CD8-positive, alpha-beta memory T cell (primary cell): ENCODE results near the gene ZKSCAN1. TPM values are rescaled to one million over a fixed set of nuclear protein-coding genes. Genes with fewer than 3 reads are reported as not detected.
"Not testable (repeated sequence)": the region's sequence is repeated elsewhere in the genome, so short reads cannot be mapped to it uniquely, and the experiment has no call there.

ENCODE experiments used
- CTCF ChIA-PET: fragments of 350-600 bp; sonication (Branson Sonifier 250); formaldehyde crosslinking; loops from one replicate; lab custom pipeline; 2021; ENCODE audit warnings: antibody characterized with exemption; lab: Charles Lee
- POLR2A ChIA-PET: fragments of 350-600 bp; sonication (Branson Sonifier 250); formaldehyde crosslinking; loops from one replicate; lab custom pipeline; 2021; ENCODE audit warnings: antibody characterized with exemption; lab: Charles Lee
- DNase-seq, 5 donors: peaks; one replicate each; pipeline versions ENCODE4 v3.0.0 to v3.0.0-alpha.2; 2020 to 2022; ENCODE audit warnings: mixed read lengths in 1 of 5
- H3K27ac ChIP-seq: one replicate; pipeline ENCODE4 v1.7.0; 2013; ENCODE audit warnings: low read depth, mild to moderate bottlenecking, low read length, moderate library complexity
- H3K27me3 ChIP-seq: 2 replicates; pipeline ENCODE4 v1.7.0; 2013; ENCODE audit warnings: low read length, mild to moderate bottlenecking; ENCODE audit not compliant: insufficient read depth, poor library complexity, severe bottlenecking
- H3K36me3 ChIP-seq: 2 replicates; pipeline ENCODE4 v1.7.0; 2013; ENCODE audit warnings: mild to moderate bottlenecking, low read length, moderate library complexity; ENCODE audit not compliant: insufficient read depth
- H3K4me1 ChIP-seq: 2 replicates; pipeline ENCODE4 v1.7.0; 2013; ENCODE audit warnings: mild to moderate bottlenecking, low read length, moderate library complexity; ENCODE audit not compliant: insufficient read depth
- H3K4me3 ChIP-seq: 2 replicates; pipeline ENCODE4 v1.7.0; 2013; ENCODE audit warnings: mild to moderate bottlenecking, low read length
- H3K9me3 ChIP-seq: 2 replicates; pipeline ENCODE4 v1.7.0; 2013; ENCODE audit warnings: mild to moderate bottlenecking, low read length
- H3K27ac Mint-ChIP-seq, 8 donors: one replicate each; pipeline ENCODE4 v1.8.0; 2020 to 2021; ENCODE audit warnings: mixed read lengths in 8 of 8, mild to moderate bottlenecking in 6 of 8, inconsistent platforms in 3 of 8, moderate library complexity in 3 of 8
- H3K27me3 Mint-ChIP-seq, 2 donors: one replicate each; pipeline ENCODE4 v1.8.0; 2020 to 2021; ENCODE audit warnings: mixed read lengths in 2 of 2, mild to moderate bottlenecking in 1 of 2, moderate library complexity in 1 of 2
- H3K36me3 Mint-ChIP-seq, 3 donors: one replicate each; pipeline ENCODE4 v1.8.0; 2020 to 2021; ENCODE audit warnings: mixed read lengths in 3 of 3, inconsistent platforms in 1 of 3, mild to moderate bottlenecking in 1 of 3
- H3K4me1 Mint-ChIP-seq, 3 donors: one replicate each; pipeline ENCODE4 v1.8.0; 2020 to 2021; ENCODE audit warnings: mixed read lengths in 3 of 3, inconsistent platforms in 1 of 3, mild to moderate bottlenecking in 1 of 3
- H3K4me3 Mint-ChIP-seq, 7 donors: one replicate each; pipeline ENCODE4 v1.8.0; 2020 to 2021; ENCODE audit warnings: mixed read lengths in 7 of 7, mild to moderate bottlenecking in 6 of 7, moderate library complexity in 4 of 7, inconsistent platforms in 2 of 7
- H3K9me3 Mint-ChIP-seq, 5 donors: one replicate each; pipeline ENCODE4 v1.8.0; 2020 to 2022; ENCODE audit warnings: mixed read lengths in 5 of 5, mild to moderate bottlenecking in 3 of 5, moderate library complexity in 2 of 5, inconsistent platforms in 1 of 5
- polyA plus RNA-seq: library from polyadenylated mRNA; unstranded; fragments of 300-500 nt; fragmentation: Illumina TruSeq; gene quantifications from one replicate; pipeline ENCODE4 v1.2.3, GENCODE V29; 2021
- total RNA-seq, 2 experiments: library from RNA; stranded (reverse); gene quantifications; one replicate each; pipeline ENCODE4 v1.2.3, GENCODE V29; 2021

ZKSCAN1 gene
- 10 to 100 TPM; 48.4 to 53.4 TPM for total RNA-seq
- polyA plus RNA-seq, result 57.9 TPM

DNA sequence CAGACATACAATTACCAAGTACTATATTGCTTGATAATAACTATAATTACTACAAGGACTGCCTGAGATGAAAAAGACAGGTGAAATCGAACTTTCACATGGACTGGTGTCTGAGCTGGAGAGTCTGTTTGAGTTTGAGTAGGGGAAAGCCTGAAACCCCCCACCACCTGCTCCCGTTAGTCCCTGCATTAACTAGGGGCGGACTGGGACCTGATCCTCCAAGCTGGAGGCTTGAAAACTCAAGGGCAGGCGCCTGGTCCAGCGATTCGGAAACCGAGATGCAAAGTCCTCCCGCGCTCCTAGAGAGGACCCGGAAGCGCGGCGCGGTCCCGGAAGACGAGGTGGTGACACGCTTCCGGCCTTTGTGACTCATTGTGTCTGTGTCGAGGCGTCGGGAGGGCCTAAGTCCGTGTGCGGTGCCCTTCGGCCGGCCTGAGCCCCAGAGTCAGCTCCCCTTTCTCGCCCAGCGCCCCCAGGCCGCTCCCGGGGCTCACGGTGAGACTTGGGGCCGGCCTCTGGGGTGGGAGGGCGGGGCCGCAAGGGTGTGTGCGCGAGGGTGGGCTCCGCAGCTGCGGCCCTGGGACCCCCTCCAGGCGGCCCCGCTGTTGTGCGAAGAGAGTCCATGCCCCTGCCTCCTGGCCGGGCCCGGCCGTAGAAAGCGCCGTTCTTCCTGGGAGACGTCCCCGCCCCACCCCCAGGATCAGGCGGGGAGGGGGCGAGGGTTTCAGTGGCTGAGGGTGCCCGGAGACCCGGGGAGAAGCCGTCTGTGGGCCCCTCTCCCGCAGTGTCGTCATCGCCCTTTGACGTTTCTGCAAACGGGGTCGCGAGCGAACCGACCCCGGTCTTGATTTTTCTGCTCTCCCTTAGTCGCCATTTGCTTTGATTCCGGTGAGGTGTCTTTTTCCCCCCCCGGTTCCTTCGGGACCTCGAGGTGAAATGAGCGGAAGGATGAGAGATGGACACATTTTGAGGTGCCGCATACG is at the start of gene ZKSCAN1:
Gene ZKSCAN1, plus strand, starts transcription at position 365 of the 983 bp plus-strand sequence. CDS start 7,911 bp downstream, outside the sequence.
- H3K4me3 Mint-ChIP-seq, result peak within 1 kb of the TSS; percentile 94 to 98 (median 96)
- H3K9me3 Mint-ChIP-seq, result no peaks in the 10 kb centered on the region
- H3K36me3 ChIP-seq, result no peaks in the 10 kb centered on the region
- H3K36me3 Mint-ChIP-seq, result peaks cover 0 to 28% (median 0%) of the 10 kb centered on the region in 3 donors
- POLR2A ChIA-PET, result interaction anchor here (0.5 to 2.2 kb wide), 6 partner anchors 15 to 259 kb away, joined by 3 to 9 read pairs (median 5); partner anchors contain the start of genes AP4M1, MCM7 and TRIM4
- no peaks in the 10 kb centered on the region for H3K27me3 ChIP-seq
- peak within 1 kb of the TSS; percentile 81 for H3K4me3 ChIP-seq
- peaks cover 28 to 54% (median 53%) of the 10 kb centered on the region in 3 donors for H3K4me1 Mint-ChIP-seq
- peaks cover 19% of the 10 kb centered on the region for H3K4me1 ChIP-seq
- peak within 1 kb of the TSS; percentile 93 to 99 (median 98) for H3K27ac Mint-ChIP-seq
- peak within 1 kb of the TSS; percentile 88 for H3K27ac ChIP-seq
- CTCF ChIA-PET, result interaction anchor here (0.8 to 2.0 kb wide), 5 partner anchors 11 to 116 kb away, joined by 3 to 8 read pairs (median 3); partner anchors contain the start of gene TRIM4
- no peaks in the 10 kb centered on the region for H3K9me3 ChIP-seq
- peak; percentile 78 to 90 (median 81) for DNase-seq
- H3K27me3 Mint-ChIP-seq, result peaks cover 0 to 4% of the 10 kb centered on the region in 2 donors

DNA sequence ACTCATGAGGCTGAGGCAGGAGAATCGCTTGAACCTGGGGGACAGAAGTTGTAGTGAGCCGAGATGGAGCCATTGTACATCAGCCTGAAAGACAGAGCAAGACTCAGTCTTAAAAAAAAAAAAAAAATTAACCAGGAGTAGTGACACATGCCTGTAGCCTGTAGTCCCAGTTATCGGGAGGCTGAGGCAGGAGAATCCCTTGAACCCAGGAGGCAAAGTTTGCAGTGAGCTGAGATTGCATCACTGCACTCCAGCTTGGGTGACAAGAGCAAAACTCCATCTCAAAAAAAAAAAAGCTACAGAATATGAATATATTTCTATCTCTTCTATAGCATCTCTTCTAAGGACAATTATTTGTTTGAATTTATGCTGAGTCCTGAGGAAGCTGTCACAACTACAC is 46.1 kb upstream of the ZKSCAN1 start:
- Mint-ChIP-seq H3K36me3 (no peaks in the 10 kb centered on the region), H3K4me1 (no peaks in the 10 kb centered on the region)
- POLR2A ChIA-PET, result interaction anchor here (0.7 kb wide), 1 partner anchor 395 kb away, joined by 3 read pairs; no protein-coding TSS in a partner anchor

DNA sequence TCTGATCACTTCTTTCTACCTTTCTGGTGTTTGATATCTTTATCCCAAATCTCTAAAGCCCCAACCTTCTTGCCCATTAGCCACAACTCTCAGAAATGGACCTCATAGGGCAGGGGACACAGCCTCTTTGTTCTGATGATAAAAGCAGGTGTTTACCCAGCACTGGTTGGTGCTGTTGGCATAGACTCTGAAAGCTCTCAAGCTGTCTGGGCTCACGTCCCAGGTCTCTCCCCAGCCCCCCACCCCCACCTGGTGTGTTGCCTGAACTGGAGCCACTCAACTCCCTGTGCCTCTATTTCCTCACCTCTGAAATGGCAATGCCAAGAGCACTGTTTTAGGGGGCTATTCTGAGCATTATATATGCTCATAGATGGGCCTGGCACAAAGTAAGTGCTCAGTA is 45.6 kb upstream of the ZKSCAN1 start:
- H3K27ac Mint-ChIP-seq, H3K36me3 Mint-ChIP-seq, H3K9me3 ChIP-seq, H3K27me3 ChIP-seq, H3K4me3 ChIP-seq, H3K4me1 ChIP-seq, DNase-seq, H3K9me3 Mint-ChIP-seq, H3K36me3 ChIP-seq, H3K4me1 Mint-ChIP-seq, H3K27ac ChIP-seq, H3K4me3 Mint-ChIP-seq: not testable (repeated sequence)
- ChIA-PET CTCF (interaction anchor here (1.2 kb wide), 1 partner anchor 56 kb away, joined by 4 read pairs; no protein-coding TSS in a partner anchor), POLR2A (interaction anchor here (0.7 kb wide), 1 partner anchor 395 kb away, joined by 3 read pairs; no protein-coding TSS in a partner anchor)
- peaks cover 18 to 47% of the 10 kb centered on the region in 2 donors for H3K27me3 Mint-ChIP-seq

More for the DNA sequence above, 46.1 kb upstream of the ZKSCAN1 start:
- Mint-ChIP-seq H3K27me3 (peaks cover 20 to 49% of the 10 kb centered on the region in 2 donors), H3K27ac (no peak overlapping the region), H3K9me3 (peaks cover 0 to 2% (median 0%) of the 10 kb centered on the region in 5 donors), H3K4me3 (no peak overlapping the region)
- no peak overlapping the region for H3K27ac ChIP-seq
- CTCF ChIA-PET, result interaction anchor here (1.2 kb wide), 1 partner anchor 56 kb away, joined by 4 read pairs; no protein-coding TSS in a partner anchor
- no peaks in the 10 kb centered on the region for H3K36me3 ChIP-seq
- DNase-seq, result no peak
- H3K4me1 ChIP-seq, result no peaks in the 10 kb centered on the region
- no peak overlapping the region for H3K4me3 ChIP-seq
- H3K9me3 ChIP-seq, result no peaks in the 10 kb centered on the region
- H3K27me3 ChIP-seq, result no peaks in the 10 kb centered on the region

DNA sequence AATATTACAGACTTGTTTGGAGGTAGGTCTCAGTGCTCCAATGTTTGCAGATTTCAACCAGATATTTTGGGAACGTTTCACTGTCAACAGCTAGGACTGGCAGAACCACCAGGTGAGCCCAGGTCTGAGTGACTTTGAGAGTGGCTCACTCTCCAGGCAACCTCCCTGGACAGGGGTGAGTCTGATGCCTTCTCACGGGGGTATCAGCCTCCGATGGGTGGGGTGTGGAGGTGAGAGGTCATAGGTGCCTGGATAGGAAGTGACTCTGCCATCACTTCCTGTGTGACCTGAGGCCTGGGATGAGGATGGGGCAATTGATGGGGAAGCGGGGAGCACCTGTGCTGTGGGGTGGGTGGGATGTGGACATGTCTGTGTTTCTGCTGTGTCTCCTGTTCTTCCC is 44.2 kb upstream of the ZKSCAN1 start:
- H3K36me3 ChIP-seq, result no peaks in the 10 kb centered on the region
- no peak overlapping the region for H3K27ac ChIP-seq
- no peaks in the 10 kb centered on the region for H3K4me1 ChIP-seq
- ChIA-PET POLR2A (no interaction called here), CTCF (interaction anchor here (0.6 kb wide), 1 partner anchor 18 kb away, joined by 3 read pairs; no protein-coding TSS in a partner anchor)
- Mint-ChIP-seq H3K9me3 (peaks cover 0 to 2% (median 0%) of the 10 kb centered on the region in 5 donors), H3K36me3 (no peaks in the 10 kb centered on the region), H3K4me1 (no peaks in the 10 kb centered on the region), H3K4me3 (no peak overlapping the region), H3K27ac (no peak overlapping the region), H3K27me3 (peaks cover 23 to 50% of the 10 kb centered on the region in 2 donors)
- H3K4me3 ChIP-seq, result no peak overlapping the region
- no peak for DNase-seq
- H3K9me3 ChIP-seq, result no peaks in the 10 kb centered on the region
- no peaks in the 10 kb centered on the region for H3K27me3 ChIP-seq

DNA sequence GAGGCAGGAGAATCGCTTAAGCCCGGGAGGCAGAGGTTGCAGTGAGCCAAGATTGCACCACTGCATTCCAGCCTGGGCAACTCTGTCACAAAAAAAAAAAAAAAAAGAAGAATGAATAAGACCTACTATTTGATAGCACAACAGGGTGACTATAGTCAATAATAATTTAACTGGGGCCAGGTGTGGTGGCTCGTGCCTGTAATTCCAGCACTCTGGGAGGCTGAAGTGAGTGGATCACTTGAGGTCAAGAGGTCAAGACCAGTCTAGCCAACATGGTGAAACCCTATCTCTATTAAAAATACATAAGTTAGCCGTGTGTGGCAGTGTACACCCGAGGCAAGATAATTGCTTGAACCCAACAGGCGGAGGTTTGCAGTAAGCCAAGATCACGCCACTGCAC is 41.6 kb upstream of the ZKSCAN1 start:
- H3K36me3 Mint-ChIP-seq, H3K27ac ChIP-seq, H3K4me1 Mint-ChIP-seq, H3K4me1 ChIP-seq, H3K4me3 Mint-ChIP-seq, CTCF ChIA-PET, H3K36me3 ChIP-seq, H3K27me3 ChIP-seq, H3K9me3 Mint-ChIP-seq, DNase-seq, H3K9me3 ChIP-seq, H3K4me3 ChIP-seq, H3K27ac Mint-ChIP-seq, POLR2A ChIA-PET: not testable (repeated sequence)
- peaks cover 15 to 46% of the 10 kb centered on the region in 2 donors for H3K27me3 Mint-ChIP-seq

DNA sequence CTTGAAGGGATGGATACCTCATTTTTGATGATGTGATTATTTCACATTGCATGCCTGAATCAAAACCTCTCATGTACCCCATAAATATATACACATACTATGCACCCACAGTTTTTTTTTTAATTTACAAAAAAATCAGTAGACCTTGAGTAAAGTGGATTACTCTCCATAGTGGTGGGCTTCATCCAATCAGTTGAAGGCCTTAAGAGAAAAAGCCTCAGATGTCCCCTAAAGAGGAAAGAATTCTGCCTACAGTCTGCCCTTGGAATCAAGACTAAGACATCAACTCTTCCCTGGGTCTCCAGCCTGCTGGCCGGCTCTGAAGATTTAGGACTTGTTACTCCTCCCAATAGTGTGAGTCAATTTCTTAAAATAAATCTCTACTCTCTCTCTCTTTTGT is 40.7 kb upstream of the ZKSCAN1 start:
- H3K27me3 Mint-ChIP-seq, result peaks cover 17 to 43% of the 10 kb centered on the region in 2 donors
- Histone ChIP-seq H3K4me3 (no peak overlapping the region), H3K27me3 (no peaks in the 10 kb centered on the region), H3K4me1 (no peaks in the 10 kb centered on the region), H3K9me3 (no peaks in the 10 kb centered on the region), H3K27ac (no peak overlapping the region), H3K36me3 (no peaks in the 10 kb centered on the region)
- no peak for DNase-seq
- ChIA-PET CTCF (no interaction called here), POLR2A (no interaction called here)
- no peak overlapping the region for H3K27ac Mint-ChIP-seq
- no peak overlapping the region for H3K4me3 Mint-ChIP-seq
- H3K36me3 Mint-ChIP-seq, result no peaks in the 10 kb centered on the region
- H3K9me3 Mint-ChIP-seq, result peaks cover 0 to 2% (median 0%) of the 10 kb centered on the region in 5 donors
- no peaks in the 10 kb centered on the region for H3K4me1 Mint-ChIP-seq

DNA sequence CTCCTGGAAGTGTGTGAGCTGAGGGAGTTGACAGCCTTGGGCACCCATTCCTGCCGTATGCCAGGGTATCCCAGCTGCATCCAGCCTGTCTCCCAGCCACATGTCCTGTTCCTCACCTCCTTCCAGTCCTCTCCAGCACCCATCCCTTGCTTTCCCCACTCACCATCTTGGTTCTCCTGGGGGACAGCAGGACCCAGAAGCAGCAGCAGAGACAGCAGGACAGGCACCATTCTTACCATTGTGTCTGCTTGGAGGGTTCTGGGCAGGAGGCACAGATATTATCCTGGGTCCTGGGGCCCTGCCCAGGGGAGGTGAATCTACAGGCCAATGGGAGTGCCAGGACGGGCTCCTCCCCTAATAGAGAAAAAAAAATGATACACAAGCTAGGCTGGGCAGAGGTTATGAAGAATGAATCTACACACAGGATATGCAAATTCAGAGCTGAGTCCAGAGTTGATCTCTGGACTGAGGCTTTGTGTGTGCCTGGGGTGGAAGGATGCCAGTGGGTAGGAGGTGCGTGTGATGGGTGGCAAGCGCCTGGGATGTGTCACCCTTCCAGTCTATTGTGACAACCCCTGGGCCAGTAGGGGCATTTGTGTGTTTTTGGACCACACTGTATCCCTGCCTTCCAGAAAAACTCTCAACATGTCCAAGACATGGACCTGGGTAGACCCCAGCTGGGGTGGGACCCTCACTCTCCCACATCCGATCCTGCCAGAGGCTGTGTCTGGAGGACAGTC is 39.4 kb upstream of the ZKSCAN1 start, which contains the start of gene AZGP1:
Gene AZGP1, minus strand, starts transcription at position 250 of the 740 bp plus-strand sequence. Its CDS starts 11 bp downstream, at position 239.
- no peaks in the 10 kb centered on the region for H3K36me3 ChIP-seq
- H3K4me3 ChIP-seq, result no peak within 1 kb of the TSS
- DNase-seq, result no peak
- Mint-ChIP-seq H3K4me3 (no peak within 1 kb of the TSS), H3K27ac (no peak within 1 kb of the TSS), H3K36me3 (no peaks in the 10 kb centered on the region), H3K9me3 (peaks cover 0 to 2% (median 0%) of the 10 kb centered on the region in 5 donors), H3K27me3 (peaks cover 15 to 39% of the 10 kb centered on the region in 2 donors), H3K4me1 (peaks cover 0 to 3% (median 0%) of the 10 kb centered on the region in 3 donors)
- CTCF ChIA-PET, result interaction anchor here (0.6 kb wide), 1 partner anchor 1314 kb away, joined by 4 read pairs; no protein-coding TSS in a partner anchor
- H3K27ac ChIP-seq, result no peak within 1 kb of the TSS
- no peaks in the 10 kb centered on the region for H3K9me3 ChIP-seq
- POLR2A ChIA-PET, result no interaction called here
- no peaks in the 10 kb centered on the region for H3K27me3 ChIP-seq
- H3K4me1 ChIP-seq, result no peaks in the 10 kb centered on the region
